Prostate gland (tissue), 2 donors: ENCODE measurements around the gene CIT.

Experiments
- POLR2AphosphoS5 ChIP-seq: sonication (generic); formaldehyde crosslinking; IDR thresholded peaks from one replicate; pipeline ENCODE4 v1.6.1; 2017; ENCODE audit warnings: antibody characterized with exemption
- TF ChIP-seq, protein P1 (sequence below), 4 experiments: fragments of 200-600 bp in 2 of 4; fragments of 450-650 bp in 2 of 4; sonication (generic) in 2 of 4; IDR thresholded peaks; 1 replicate in 3 of 4; 2 replicates in 1 of 4; pipeline ENCODE4 v1.5.1; 2016 to 2019; ENCODE audit warnings: antibody characterized with exemption in 4 of 4, mild to moderate bottlenecking in 2 of 4, moderate library complexity in 2 of 4

DNA sequence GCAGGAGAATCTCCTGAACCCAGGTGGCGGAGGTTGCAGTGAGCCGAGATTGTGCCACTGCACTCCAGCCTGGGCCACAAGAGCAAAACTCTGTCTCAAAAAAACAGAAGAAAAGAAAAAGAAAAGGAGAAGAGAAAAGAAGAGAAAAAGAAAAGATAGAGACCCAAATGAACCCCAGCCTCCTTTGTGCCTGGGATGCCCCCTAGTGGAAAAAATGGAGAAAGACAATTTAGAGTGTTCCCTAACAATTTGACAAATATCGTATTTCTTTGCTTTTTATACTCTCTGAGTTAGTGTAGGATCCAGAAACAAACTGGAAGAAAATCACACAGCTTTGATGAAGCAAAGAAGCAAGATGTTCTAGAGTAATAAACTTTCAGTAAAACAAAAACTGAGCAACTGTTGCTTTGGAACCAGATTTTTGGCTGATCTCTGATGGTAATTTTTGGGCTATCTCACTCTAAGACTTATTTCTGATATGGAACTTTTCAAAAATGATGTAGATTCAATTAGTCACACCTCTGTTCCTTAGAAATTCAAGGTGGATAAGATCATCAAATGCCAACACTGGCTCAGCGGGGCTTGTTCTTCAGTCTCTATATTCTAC is 227.8 kb downstream of the CIT start:
- TF ChIP-seq POLR2AphosphoS5: no peak
- TF ChIP-seq, protein P1, sequence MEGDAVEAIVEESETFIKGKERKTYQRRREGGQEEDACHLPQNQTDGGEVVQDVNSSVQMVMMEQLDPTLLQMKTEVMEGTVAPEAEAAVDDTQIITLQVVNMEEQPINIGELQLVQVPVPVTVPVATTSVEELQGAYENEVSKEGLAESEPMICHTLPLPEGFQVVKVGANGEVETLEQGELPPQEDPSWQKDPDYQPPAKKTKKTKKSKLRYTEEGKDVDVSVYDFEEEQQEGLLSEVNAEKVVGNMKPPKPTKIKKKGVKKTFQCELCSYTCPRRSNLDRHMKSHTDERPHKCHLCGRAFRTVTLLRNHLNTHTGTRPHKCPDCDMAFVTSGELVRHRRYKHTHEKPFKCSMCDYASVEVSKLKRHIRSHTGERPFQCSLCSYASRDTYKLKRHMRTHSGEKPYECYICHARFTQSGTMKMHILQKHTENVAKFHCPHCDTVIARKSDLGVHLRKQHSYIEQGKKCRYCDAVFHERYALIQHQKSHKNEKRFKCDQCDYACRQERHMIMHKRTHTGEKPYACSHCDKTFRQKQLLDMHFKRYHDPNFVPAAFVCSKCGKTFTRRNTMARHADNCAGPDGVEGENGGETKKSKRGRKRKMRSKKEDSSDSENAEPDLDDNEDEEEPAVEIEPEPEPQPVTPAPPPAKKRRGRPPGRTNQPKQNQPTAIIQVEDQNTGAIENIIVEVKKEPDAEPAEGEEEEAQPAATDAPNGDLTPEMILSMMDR (IDR thresholded peaks at IDR 0.05): peak; percentile 14 to 40 (median 38)
